Neural cell (in vitro differentiated cells): ENCODE measurements around the gene SUSD5.

Source experiments
- EP300 ChIP-seq: fragments of 450-650 bp; conservative IDR thresholded peaks from 2 replicates; pipeline ENCODE4 v1.6.1; 2014; ENCODE audit warnings: antibody characterized with exemption, mild to moderate bottlenecking, moderate library complexity; ENCODE audit not compliant: poor library complexity, severe bottlenecking
- EZH2 ChIP-seq: fragments of 200-600, 300-800 bp; shearing (Covaris generic), sonication (generic); IDR thresholded peaks from 2 replicates; pipeline ENCODE4 v1.6.1; 2014; ENCODE audit warnings: antibody characterized with exemption, low read length, borderline replicate concordance, mild to moderate bottlenecking; ENCODE audit not compliant: insufficient read depth, poor library complexity, severe bottlenecking
- RAD21 ChIP-seq: fragments of 450-650 bp; conservative IDR thresholded peaks from 2 replicates; pipeline ENCODE4 v1.6.1; 2014; ENCODE audit warnings: antibody characterized with exemption, mild to moderate bottlenecking, moderate library complexity
- SMC3 ChIP-seq: fragments of 450-650 bp; conservative IDR thresholded peaks from 2 replicates; pipeline ENCODE4 v1.6.1; 2014; ENCODE audit warnings: antibody characterized with exemption, mild to moderate bottlenecking, moderate library complexity; ENCODE audit not compliant: poor library complexity

DNA sequence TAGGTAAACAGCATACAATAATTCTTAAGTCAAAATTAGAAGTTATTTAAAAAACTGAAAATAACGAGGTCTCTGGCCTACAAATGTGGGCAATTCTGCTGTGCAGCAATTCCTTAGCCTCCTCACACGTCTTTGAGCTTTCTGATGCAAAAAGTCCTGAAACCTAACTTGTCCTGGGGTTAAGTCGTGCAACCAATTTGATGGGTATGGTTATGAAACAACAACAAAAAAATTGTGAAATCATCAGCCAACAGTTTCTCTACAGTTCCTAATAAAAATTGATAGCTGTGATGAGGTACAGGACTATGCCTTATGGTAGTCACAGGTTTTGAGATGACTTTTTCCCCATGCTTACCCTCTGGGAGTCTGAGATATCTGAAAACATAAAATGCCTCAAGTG is 115.1 kb downstream of the SUSD5 start:
- TF ChIP-seq RAD21 (no peak), EP300 (no peak), EZH2 (no peak), SMC3 (no peak)
